Heart left ventricle (tissue), 16 donors: ENCODE measurements around the gene NPPA. TPM values are rescaled to one million over a fixed set of nuclear protein-coding genes. Genes with fewer than 3 reads are reported as not detected.
"Not testable (repeated sequence)": the region's sequence is repeated elsewhere in the genome, so short reads cannot be mapped to it uniquely, and the experiment has no call there.

ENCODE experiments used
- ATAC-seq, 4 donors: fragments of 200-7000 bp; cut with Tn5 transposase; one replicate each; pipeline ENCODE4 v1.9.1; 2020 to 2022; ENCODE audit warnings: moderate library complexity in 4 of 4, mild to moderate bottlenecking in 3 of 4, moderate number of reproducible peaks in 1 of 4
- DNase-seq, 5 donors: peaks; one replicate each; pipeline ENCODE4 v3.0.0-alpha.2; 2020
- H3K27ac ChIP-seq, 12 donors: fragments of 200-600 bp; sonication (generic) in 4 of 12; one replicate each; pipeline versions ENCODE4 v1.5.0 to v1.8.0; 2016 to 2022; ENCODE audit warnings: mild to moderate bottlenecking in 2 of 12
- H3K27me3 ChIP-seq, 9 donors: fragments of 200-600 bp; sonication (generic) in 2 of 9; one replicate each; pipeline versions ENCODE4 v1.5.1 to v1.8.0; 2016 to 2022; ENCODE audit warnings: mild to moderate bottlenecking in 3 of 9
- H3K36me3 ChIP-seq, 9 donors: fragments of 200-600 bp; sonication (generic) in 2 of 9; one replicate each; pipeline versions ENCODE4 v1.5.0 to v1.8.0; 2018 to 2022; ENCODE audit warnings: mild to moderate bottlenecking in 2 of 9
- H3K4me1 ChIP-seq, 12 donors: fragments of 200-600 bp; sonication (generic) in 4 of 12; one replicate each; pipeline versions ENCODE4 v1.5.0 to v1.8.0; 2016 to 2022; ENCODE audit warnings: mild to moderate bottlenecking in 3 of 12
- H3K4me3 ChIP-seq, 12 donors: fragments of 200-600 bp; sonication (generic) in 4 of 12; one replicate each; pipeline versions ENCODE4 v1.5.0 to v1.8.0; 2017 to 2022; ENCODE audit warnings: mild to moderate bottlenecking in 9 of 12, moderate library complexity in 4 of 12
- H3K9me3 ChIP-seq, 12 donors: fragments of 200-600 bp; sonication (generic) in 4 of 12; one replicate each; pipeline versions ENCODE4 v1.5.0 to v1.8.0; 2016 to 2022; ENCODE audit warnings: mild to moderate bottlenecking in 1 of 12
- CTCF ChIP-seq, 12 donors: fragments of 200-600 bp; sonication (generic) in 4 of 12; IDR thresholded peaks; one replicate each; pipeline versions ENCODE4 v1.5.0 to v1.8.0; 2018 to 2022; ENCODE audit warnings: antibody characterized with exemption in 12 of 12, mild to moderate bottlenecking in 5 of 12
- POLR2A ChIP-seq, 2 donors: fragments of 450-650 bp; IDR thresholded peaks; one replicate each; pipeline ENCODE4 v1.6.1; 2017; ENCODE audit warnings: antibody characterized with exemption in 2 of 2, mild to moderate bottlenecking in 2 of 2, moderate library complexity in 2 of 2
- WGBS, 4 donors: extraction: QIAGEN DNeasy Blood & Tissue Kit in 2 of 4; methylation state at CpG; one replicate each; pipeline versions ENCODE4 v1.1.5 to v1.1.7; 2013 to 2018; 5-methylcytosine and 5-hydroxymethylcytosine counted together
- intact Hi-C, 10 donors: fragments of 100-400 bp; cut with DNase I; formaldehyde crosslinking; loops; one replicate each; pipeline versions ENCODE4 v1.11.1 to v1.14.2; 2022
- polyA plus RNA-seq, 2 donors: library from polyadenylated mRNA; stranded (reverse); fragments of 200-250 nt; gene quantifications; one replicate each; pipeline ENCODE4 v1.2.3, GENCODE V29; 2013
- total RNA-seq, 9 donors: library from RNA; depleted of rRNA in 2 of 9; stranded (reverse); fragments of >200 nt in 2 of 9; fragmentation: NEBNext Ultra II Directional in 3 of 9; extraction: Animal tissue kit (Norgen Biotek cat#: 25700) in 3 of 9; gene quantifications; one replicate each; pipeline versions ENCODE4 v1.1.0 to v1.2.4, GENCODE V29; 2016 to 2023
- donor health status: ischemic (EF 13 %, LVEDD 7.1; RV severe dilation, severe dysfunction).
- donor health status: healthy with polysubstance abuse.
- donor health status: DM: no; HTN: yes; CAD: no.
- donor health status: DM: no; HTN: no; CAD: no.
- donor health status: ischemic (EF 25% LVEDD 6.9; RV normal size, moderate dysfunction).
- donor health status: ischemic (EF 25% LVEDD 5.7; RV mildly dilated, moderate dysfunction).
- donor health status: healthy.
- donor health status: DM: yes; HTN: yes; CAD: no.
- donor health status: ischemic (EF 35%, LVEDD 5.7; RV mildly dilated, moderate dysfunction).
- donor health status: nonischemic (EF 11% LVEDD 7.7; RV severe dilation, severe dysfunction).
- donor health status: DM: yes; HTN: yes; CAD: no.
- donor health status: PGD.
- donor health status: ischemic (EF 29% LVEDD 5.4; RV normal size, mild dysfunction).
- donor health status: nonischemic (EF 23%, LVEDD 6.1; RV moderate dilation, normal function).

The NPPA gene
- total and polyA plus RNA-seq, 11 donors: 59.9 to 3,156 (median 279) TPM

- 0 to 1% (median 1%) methylated on average over 7 to 20 of the region's 20 CpGs for WGBS, 4 donors
- peak; percentile 10 to 37 (median 30) for ATAC-seq
- intact Hi-C loops: loop anchor here in 6 of 10 donors (5.0 to 10.0 kb wide), 3 partner anchors 69 to 532 kb away; partner anchors contain the start of genes AGTRAP (in 5 of the 6) and UBIAD1 (in 1 of the 6)
- H3K27me3 ChIP-seq: no peaks in the 10 kb centered on the region
- H3K36me3 ChIP-seq: peaks cover 0 to 47% (median 38%) of the 10 kb centered on the region in 9 donors
- H3K4me1 ChIP-seq: peaks cover 14 to 75% (median 48%) of the 10 kb centered on the region in 12 donors
- peak overlapping the region; percentile 97 to 100 (median 99) for H3K27ac ChIP-seq
- H3K9me3 ChIP-seq: no peaks in the 10 kb centered on the region
- no peak for TF ChIP-seq CTCF (IDR thresholded peaks at IDR 0.05)
- no peak for TF ChIP-seq POLR2A (IDR thresholded peaks at IDR 0.05)
- peak in 3 of 5 donors; percentile 41 to 49 (median 46) for DNase-seq
- H3K4me3 ChIP-seq: peak overlapping the region; percentile 63 to 98 (median 82)
These were observed 41.2 kb downstream of the NPPA start for GRCh38 chr1:11806307-11806936.

GRCh38 chr1:11805422-11806306 lies 41.9 kb downstream of the NPPA start, which contains the start of the genes CLCN6 and MTHFR:
Gene CLCN6, plus strand, starts transcription at chr1:11806191. Its CDS starts 72 bp downstream, at chr1:11806263.
Gene MTHFR, minus strand, starts transcription at chr1:11805964. Its CDS starts 2,848 bp downstream, at chr1:11803116.
- DNase-seq (peak; percentile 100), ATAC-seq (peak; percentile 85 to 90 (median 88))
- Histone ChIP-seq H3K4me1 (peaks cover 14 to 82% (median 55%) of the 10 kb centered on the region in 12 donors), H3K27ac (peak within 1 kb of the TSS; percentile 97 to 100 (median 99)), H3K4me3 (peak within 1 kb of the TSS; percentile 63 to 98 (median 82)), H3K27me3 (no peaks in the 10 kb centered on the region), H3K9me3 (no peaks in the 10 kb centered on the region), H3K36me3 (peaks cover 0 to 48% (median 38%) of the 10 kb centered on the region in 9 donors)
- 0 to 1% (median 1%) methylated on average over 26 to 72 of the region's 72 CpGs for whole genome bisulfite sequencing, 4 donors
- TF ChIP-seq POLR2A (IDR thresholded peaks at IDR 0.05): peak; percentile 95 to 99
- no peak for TF ChIP-seq CTCF (IDR thresholded peaks at IDR 0.05)
- intact Hi-C loops: loop anchor here in 6 of 10 donors (2.0 to 10.0 kb wide), 4 partner anchors 15 to 531 kb away; partner anchors contain the start of genes AGTRAP (in 5 of the 6) and UBIAD1 (in 1 of the 6)

GRCh38 chr1:11804666-11805421 lies 42.7 kb downstream of the NPPA start:
- WGBS, 4 donors: 2 to 3% (median 3%) methylated on average over 13 to 17 of the region's 17 CpGs

GRCh38 chr1:11803924-11804665 lies 43.5 kb downstream of the NPPA start:
- not testable (repeated sequence) for ATAC-seq, H3K9me3 ChIP-seq, DNase-seq, H3K27me3 ChIP-seq
- Histone ChIP-seq H3K4me3 (peak overlapping the region in 11 of 12 donors; percentile 63 to 98 (median 82)), H3K4me1 (peaks cover 14 to 83% (median 60%) of the 10 kb centered on the region in 12 donors), H3K36me3 (peaks cover 0 to 47% (median 38%) of the 10 kb centered on the region in 9 donors), H3K27ac (peak overlapping the region; percentile 97 to 100 (median 99))
- intact Hi-C loops: loop anchor here in 8 of 10 donors (1.0 to 10.0 kb wide), 8 partner anchors 13 to 529 kb away; partner anchors contain the start of genes AGTRAP (in 5 of the 8) and UBIAD1 (in 1 of the 8)
- 63 to 69% (median 68%) methylated on average over 9 of the region's 9 CpGs for WGBS, 4 donors

More at GRCh38 chr1:11804666-11805421, 42.7 kb downstream of the NPPA start:
- Histone ChIP-seq H3K27ac (peak overlapping the region; percentile 97 to 100 (median 99)), H3K4me3 (peak overlapping the region; percentile 63 to 98 (median 82)), H3K4me1 (peaks cover 14 to 87% (median 62%) of the 10 kb centered on the region in 12 donors), H3K9me3 (no peaks in the 10 kb centered on the region), H3K27me3 (no peaks in the 10 kb centered on the region), H3K36me3 (peaks cover 0 to 48% (median 38%) of the 10 kb centered on the region in 9 donors)
- peak in 4 of 5 donors; percentile 69 to 80 (median 76) for DNase-seq
- no peak for TF ChIP-seq CTCF (IDR thresholded peaks at IDR 0.05)
- no peak for TF ChIP-seq POLR2A (IDR thresholded peaks at IDR 0.05)
- peak in 3 of 4 donors; percentile 0 to 13 (median 0) for ATAC-seq
- intact Hi-C loops: loop anchor here in 9 of 10 donors (1.0 to 10.0 kb wide), 5 partner anchors 14 to 530 kb away; partner anchors contain the start of genes AGTRAP (in 8 of the 9) and UBIAD1 (in 1 of the 9)
